ENCODE results near the gene OR1J1.

Gene OR1J1

GRCh38 chr9:122445155-122445749 is 32.5 kb downstream of the OR1J1 start:
- DNase-seq (ENCODE audit: low spot score), result no peak

GRCh38 chr9:122444041-122444733 is 33.5 kb downstream of the OR1J1 start:
- no peak for DNase-seq (ENCODE audit: low spot score)

GRCh38 chr9:122442568-122442967 is 35.2 kb downstream of the OR1J1 start:
- no peak for DNase-seq (ENCODE audit: low spot score)

All from SK-N-DZ (cell line).